GM23248 (cell line): Measurements from ENCODE around the gene DPYSL5.

ENCODE experiments used
- EZH2 ChIP-seq: fragments of 200-600 bp; sonication (generic); IDR thresholded peaks from 2 replicates; pipeline ENCODE4 v1.6.1; 2018; ENCODE audit warnings: antibody characterized with exemption, mild to moderate bottlenecking; ENCODE audit not compliant: insufficient read depth, poor library complexity, severe bottlenecking
- EZH2phosphoT487 ChIP-seq: fragments of 200-600 bp; sonication (generic); IDR thresholded peaks from 2 replicates; pipeline ENCODE4 v1.6.1; 2018; ENCODE audit warnings: antibody characterized with exemption, moderate library complexity, mild to moderate bottlenecking, low read depth; ENCODE audit not compliant: insufficient read depth

GRCh38 chr2:26985807-26986206 is 137.9 kb downstream of the DPYSL5 start:
- TF ChIP-seq EZH2 (no peak), EZH2phosphoT487 (no peak)
